ENCODE results near the gene MBOAT7. TPM values are rescaled to one million over a fixed set of nuclear protein-coding genes. Genes with fewer than 3 reads are reported as not detected.

Gene MBOAT7
- total RNA-seq, 1 experiment from 2014 or later, result 100 TPM

- Histone ChIP-seq H3K27ac (ENCODE audit: insufficient read length, low read depth, low read length) (no peak overlapping the region), H4K20me1 (ENCODE audit: control insufficient read depth, insufficient read depth, insufficient read length) (no peaks in the 10 kb centered on the region), H2AFZ (ENCODE audit: low read length) (no peak overlapping the region), H3K9me3 (ENCODE audit: control insufficient read depth, low read depth, low read length) (no peaks in the 10 kb centered on the region), H3K4me1 (ENCODE audit: insufficient read depth, low read length) (no peaks in the 10 kb centered on the region), H3K4ac (ENCODE audit: low read depth, low read length) (no peak overlapping the region), H3K27me3 (ENCODE audit: insufficient read depth, low read length) (peaks cover 2% of the 10 kb centered on the region; the same call in 1 of the 2 replicates), H4K8ac (replicated peaks; ENCODE audit: insufficient read length, low read depth, low read length) (no peak overlapping the region), H3K4me2 (ENCODE audit: insufficient read depth, insufficient read length, low read length) (no peak overlapping the region), H3K14ac (ENCODE audit: insufficient read depth, low read length) (no peak overlapping the region), H2BK120ac (ENCODE audit: low read depth, low read length, poor library complexity, severe bottlenecking) (no peak overlapping the region), H4K5ac (ENCODE audit: insufficient read length, low read depth, low read length) (no peak overlapping the region), H3K9ac (ENCODE audit: extremely low read depth, insufficient read length, low read length) (no peak overlapping the region), H3K56ac (ENCODE audit: insufficient read length, low read depth, low read length) (no peak overlapping the region), H4K91ac (ENCODE audit: insufficient read length, low read depth, low read length) (no peak overlapping the region), H3K18ac (ENCODE audit: insufficient read length, low read depth, low read length) (no peak overlapping the region), H2BK20ac (ENCODE audit: low read depth, low read length, poor library complexity, severe bottlenecking) (no peak overlapping the region), H3K23me2 (ENCODE audit: insufficient read length, low read depth, low read length, poor library complexity, severe bottlenecking) (no peaks in the 10 kb centered on the region), H2BK5ac (ENCODE audit: insufficient read length, low read length) (no peak overlapping the region), H2BK15ac (ENCODE audit: low read depth, low read length) (no peak overlapping the region), H3K23ac (ENCODE audit: insufficient read length, low read depth, low read length) (no peak overlapping the region), H2AK5ac (ENCODE audit: insufficient read length, low read length) (no peak overlapping the region), H3K79me1 (ENCODE audit: insufficient read depth, low read depth, low read length, poor library complexity, severe bottlenecking) (no peaks in the 10 kb centered on the region), H3T11ph (ENCODE audit: low read length) (no peak overlapping the region), H2BK12ac (ENCODE audit: insufficient read length, low read depth, low read length) (no peak overlapping the region), H3K79me2 (ENCODE audit: insufficient read depth, low read length) (no peaks in the 10 kb centered on the region)
- WGBS (ENCODE audit: extremely low coverage, insufficient read length, low lambda C conversion rate), result no CpG with 5 or more reads among the region's 5 CpGs
- Mint-ChIP-seq H3K4me3 (no peak overlapping the region; a peak in 1 of 5 replicates), H3K9me3 (peaks cover 14 to 17% of the 10 kb centered on the region in 2 experiments), H3K4me1 (peaks cover 2 to 3% of the 10 kb centered on the region in 2 experiments; a peak in 3 of 4 replicates), H3K36me3 (ENCODE audit: insufficient read depth in 1 of 3, low read depth in 3 of 3) (no peaks in the 10 kb centered on the region; a peak in 1 of 7 replicates), H3K27ac (no peak overlapping the region), H3K27me3 (ENCODE audit: low read depth) (peaks cover 88% of the 10 kb centered on the region)
- TF ChIP-seq, protein P1, sequence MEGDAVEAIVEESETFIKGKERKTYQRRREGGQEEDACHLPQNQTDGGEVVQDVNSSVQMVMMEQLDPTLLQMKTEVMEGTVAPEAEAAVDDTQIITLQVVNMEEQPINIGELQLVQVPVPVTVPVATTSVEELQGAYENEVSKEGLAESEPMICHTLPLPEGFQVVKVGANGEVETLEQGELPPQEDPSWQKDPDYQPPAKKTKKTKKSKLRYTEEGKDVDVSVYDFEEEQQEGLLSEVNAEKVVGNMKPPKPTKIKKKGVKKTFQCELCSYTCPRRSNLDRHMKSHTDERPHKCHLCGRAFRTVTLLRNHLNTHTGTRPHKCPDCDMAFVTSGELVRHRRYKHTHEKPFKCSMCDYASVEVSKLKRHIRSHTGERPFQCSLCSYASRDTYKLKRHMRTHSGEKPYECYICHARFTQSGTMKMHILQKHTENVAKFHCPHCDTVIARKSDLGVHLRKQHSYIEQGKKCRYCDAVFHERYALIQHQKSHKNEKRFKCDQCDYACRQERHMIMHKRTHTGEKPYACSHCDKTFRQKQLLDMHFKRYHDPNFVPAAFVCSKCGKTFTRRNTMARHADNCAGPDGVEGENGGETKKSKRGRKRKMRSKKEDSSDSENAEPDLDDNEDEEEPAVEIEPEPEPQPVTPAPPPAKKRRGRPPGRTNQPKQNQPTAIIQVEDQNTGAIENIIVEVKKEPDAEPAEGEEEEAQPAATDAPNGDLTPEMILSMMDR (conservative IDR thresholded peaks at IDR 0.05), result no peak
- DNase-seq, result no peak
Observed at GRCh38 chr19:54233941-54234340, 44.6 kb upstream of the MBOAT7 start.

Measured in H9 (cell line).